AG04449 (cell line): ENCODE results near the gene PCP2.

ENCODE experiments used
- CTCF ChIA-PET: fragments of 350-600 bp; formaldehyde crosslinking; extraction: SDS; loops from one replicate; lab custom pipeline; 2021; ENCODE audit warnings: antibody characterized with exemption; lab: Yijun Ruan, JAX
- POLR2A ChIA-PET: fragments of 400-600, 350-600 bp; formaldehyde crosslinking; extraction: SDS; loops from one replicate; lab custom pipeline; 2020; ENCODE audit warnings: antibody characterized with exemption, inconsistent platforms; lab: Yijun Ruan, JAX
- DNase-seq: peaks from one replicate; pipeline ENCODE4 v3.0.0-alpha.2; 2010; ENCODE audit warnings: low read depth, low spot score
- H3K4me3 ChIP-seq: 2 replicates; pipeline ENCODE4 v1.5.1; 2011; ENCODE audit warnings: low read depth, mild to moderate bottlenecking, control low read depth, low read length
- TF ChIP-seq, protein P1 (sequence below): IDR thresholded peaks from one replicate; pipeline ENCODE4 v1.5.1; 2011; ENCODE audit warnings: mild to moderate bottlenecking, moderate library complexity, low read length, control low read depth, inconsistent platforms; ENCODE audit not compliant: insufficient read depth; ENCODE audit errors: missing control alignments

PCP2 gene

DNA sequence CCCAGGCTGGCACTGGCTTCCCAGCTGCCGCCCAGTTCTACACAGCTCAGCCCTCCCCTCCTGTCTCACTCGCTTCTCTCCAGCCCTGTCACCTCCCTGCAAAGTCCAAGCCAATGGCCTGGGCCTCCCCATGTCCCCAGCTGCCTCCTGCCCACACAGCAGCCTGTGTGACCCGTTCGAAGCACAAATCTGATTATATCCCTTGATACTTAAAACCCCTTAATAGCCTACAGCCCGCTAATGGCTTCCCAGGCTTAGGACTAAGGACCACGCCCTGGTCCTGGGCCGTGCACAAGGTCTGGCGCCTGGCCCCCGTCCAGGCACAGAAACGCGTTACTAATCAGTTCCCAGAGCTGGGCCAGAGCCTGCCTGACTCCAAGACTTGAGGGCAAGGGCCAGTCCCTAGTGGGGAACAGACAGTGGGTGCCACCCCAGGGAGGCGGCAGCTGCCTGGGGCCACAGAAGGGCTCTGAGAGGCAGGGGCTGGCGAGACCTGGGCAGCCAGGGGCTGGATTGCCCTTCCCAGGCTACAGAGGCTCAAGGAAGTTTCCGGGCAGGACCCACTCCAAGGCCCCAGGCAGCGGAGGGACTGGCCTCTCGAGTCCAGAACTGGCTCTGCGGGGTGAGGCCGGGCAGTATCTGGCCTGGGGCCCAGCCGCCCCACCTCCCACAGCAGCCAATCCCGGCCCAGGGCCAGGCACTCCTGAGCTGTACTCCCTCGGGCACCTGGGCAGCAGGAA, 14.6 kb downstream of the PCP2 start:
- ChIA-PET POLR2A (no interaction called here), CTCF (no interaction called here)
- H3K4me3 ChIP-seq: no peak overlapping the region
- TF ChIP-seq, protein P1, sequence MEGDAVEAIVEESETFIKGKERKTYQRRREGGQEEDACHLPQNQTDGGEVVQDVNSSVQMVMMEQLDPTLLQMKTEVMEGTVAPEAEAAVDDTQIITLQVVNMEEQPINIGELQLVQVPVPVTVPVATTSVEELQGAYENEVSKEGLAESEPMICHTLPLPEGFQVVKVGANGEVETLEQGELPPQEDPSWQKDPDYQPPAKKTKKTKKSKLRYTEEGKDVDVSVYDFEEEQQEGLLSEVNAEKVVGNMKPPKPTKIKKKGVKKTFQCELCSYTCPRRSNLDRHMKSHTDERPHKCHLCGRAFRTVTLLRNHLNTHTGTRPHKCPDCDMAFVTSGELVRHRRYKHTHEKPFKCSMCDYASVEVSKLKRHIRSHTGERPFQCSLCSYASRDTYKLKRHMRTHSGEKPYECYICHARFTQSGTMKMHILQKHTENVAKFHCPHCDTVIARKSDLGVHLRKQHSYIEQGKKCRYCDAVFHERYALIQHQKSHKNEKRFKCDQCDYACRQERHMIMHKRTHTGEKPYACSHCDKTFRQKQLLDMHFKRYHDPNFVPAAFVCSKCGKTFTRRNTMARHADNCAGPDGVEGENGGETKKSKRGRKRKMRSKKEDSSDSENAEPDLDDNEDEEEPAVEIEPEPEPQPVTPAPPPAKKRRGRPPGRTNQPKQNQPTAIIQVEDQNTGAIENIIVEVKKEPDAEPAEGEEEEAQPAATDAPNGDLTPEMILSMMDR: no peak
- DNase-seq: no peak

DNA sequence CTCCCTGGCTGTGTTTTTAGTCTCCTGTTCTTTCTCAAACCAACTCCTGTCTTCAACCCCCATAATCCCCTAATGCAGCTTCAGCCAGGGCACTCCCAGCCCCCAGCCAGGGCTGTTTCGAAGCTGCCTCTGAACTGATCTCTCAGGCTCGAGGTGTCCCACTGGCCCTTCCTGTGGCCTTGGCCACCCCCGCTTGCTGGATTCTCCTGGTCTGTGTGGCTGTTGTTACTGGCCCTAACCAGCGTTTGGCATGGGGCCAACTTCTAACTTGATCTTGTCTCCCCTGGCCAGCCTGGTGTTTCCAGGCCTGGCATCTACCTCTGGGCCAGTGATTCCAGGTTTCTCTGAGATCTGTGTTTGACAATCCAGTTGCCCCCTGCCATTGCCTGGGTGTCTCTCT, 15.2 kb downstream of the PCP2 start:
- no peak overlapping the region for H3K4me3 ChIP-seq
- ChIA-PET CTCF (interaction anchor here (1.1 kb wide), 1 partner anchor 50 kb away, joined by 3 read pairs; no protein-coding TSS in a partner anchor), POLR2A (no interaction called here)
- no peak for DNase-seq
- TF ChIP-seq, protein P1: no peak

DNA sequence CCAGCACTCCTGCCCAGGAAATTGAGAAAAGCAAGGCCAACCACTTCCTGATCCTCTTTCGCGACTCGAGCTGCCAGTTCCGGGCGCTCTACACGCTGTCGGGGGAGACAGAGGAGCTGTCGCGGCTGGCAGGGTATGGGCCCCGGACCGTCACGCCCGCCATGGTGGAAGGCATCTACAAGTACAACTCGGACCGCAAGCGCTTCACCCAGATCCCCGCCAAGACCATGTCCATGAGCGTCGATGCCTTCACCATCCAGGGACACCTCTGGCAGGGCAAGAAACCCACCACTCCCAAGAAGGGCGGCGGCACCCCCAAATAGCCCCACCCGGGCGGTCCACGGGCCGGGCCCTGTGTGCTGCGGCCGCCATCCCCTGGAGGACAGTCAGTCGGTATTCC, 15.8 kb downstream of the PCP2 start:
- DNase-seq: no peak
- POLR2A ChIA-PET: no interaction called here
- no peak overlapping the region for H3K4me3 ChIP-seq
- TF ChIP-seq, protein P1: no peak
- CTCF ChIA-PET: interaction anchor here (1.1 kb wide), 1 partner anchor 49 kb away, joined by 3 read pairs; no protein-coding TSS in a partner anchor

DNA sequence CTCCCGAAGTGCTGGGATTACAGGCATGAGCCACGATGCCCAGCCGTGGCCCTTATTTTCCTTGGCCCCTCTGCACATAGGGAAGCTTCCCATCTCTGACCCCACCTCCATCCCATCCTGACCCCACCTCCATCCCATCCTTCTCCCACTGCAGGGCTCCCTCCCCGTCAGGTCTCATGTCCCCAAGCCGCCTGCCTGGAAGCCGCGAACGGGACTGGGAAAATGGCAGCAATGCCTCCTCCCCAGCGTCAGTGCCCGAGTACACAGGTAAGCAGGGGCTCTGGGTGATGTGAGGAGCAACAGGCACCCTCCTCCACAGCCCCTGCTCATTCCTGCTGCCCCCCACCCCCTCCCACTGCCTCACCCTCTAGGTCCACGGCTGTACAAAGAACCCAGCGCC, 16.3 kb downstream of the PCP2 start:
- TF ChIP-seq, protein P1: no peak
- DNase-seq: no peak
- no peak overlapping the region for H3K4me3 ChIP-seq
- ChIA-PET POLR2A (no interaction called here), CTCF (interaction anchor here (0.6 kb wide), 1 partner anchor 61 kb away, joined by 3 read pairs; no protein-coding TSS in a partner anchor)

DNA sequence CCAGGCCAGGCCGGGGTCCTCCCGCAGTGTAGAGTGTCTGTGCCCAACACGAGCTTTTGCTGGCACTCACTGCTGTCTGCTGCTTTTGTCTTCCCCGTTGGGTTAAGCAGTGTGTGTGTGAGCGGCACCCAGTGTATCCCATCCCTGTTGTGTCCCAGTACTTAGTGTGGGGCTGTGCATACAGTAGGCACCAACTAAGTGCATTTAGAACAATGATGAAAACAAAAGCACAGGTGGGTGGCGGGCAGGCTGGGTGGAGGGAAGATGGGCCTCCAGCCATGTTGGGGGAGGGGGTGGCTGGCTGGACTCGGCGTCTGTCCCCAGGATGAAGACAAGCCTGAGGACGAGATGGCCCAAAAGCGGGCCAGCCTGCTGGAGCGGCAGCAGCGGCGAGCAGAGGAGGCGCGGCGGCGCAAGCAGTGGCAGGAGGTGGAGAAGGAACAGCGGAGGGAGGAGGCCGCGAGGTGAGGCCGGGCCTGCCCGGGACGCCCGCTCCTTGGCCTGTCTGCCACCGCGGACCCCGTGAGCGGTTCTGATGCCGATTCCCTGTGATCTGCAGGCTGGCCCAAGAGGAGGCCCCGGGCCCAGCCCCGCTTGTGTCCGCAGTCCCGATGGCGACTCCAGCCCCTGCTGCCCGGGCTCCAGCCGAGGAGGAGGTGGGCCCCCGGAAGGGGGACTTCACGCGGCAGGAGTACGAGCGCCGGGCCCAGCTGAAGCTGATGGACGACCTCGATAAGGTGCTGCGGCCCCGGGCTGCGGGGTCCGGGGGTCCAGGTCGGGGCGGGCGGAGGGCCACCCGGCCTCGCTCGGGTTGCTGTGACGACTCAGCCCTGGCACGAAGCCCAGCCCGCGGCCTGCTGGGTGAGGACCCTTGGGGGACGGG, 18.4 kb downstream of the PCP2 start:
- no peak overlapping the region for H3K4me3 ChIP-seq
- ChIA-PET POLR2A (no interaction called here), CTCF (interaction anchor here (1.1 kb wide), 1 partner anchor 47 kb away, joined by 3 read pairs; no protein-coding TSS in a partner anchor)
- DNase-seq: no peak
- TF ChIP-seq, protein P1: no peak
